Subcutaneous adipose tissue (tissue), 4 donors: Measurements from ENCODE around the gene PLXDC2. TPM values are rescaled to one million over a fixed set of nuclear protein-coding genes. Genes with fewer than 3 reads are reported as not detected.

ENCODE experiments used
- total RNA-seq, 4 donors: library from RNA; depleted of rRNA; stranded (reverse); fragments of >200 nt; gene quantifications; one replicate each; pipeline ENCODE4 v1.1.0, GENCODE V29; 2016
- TF ChIP-seq, protein P1 (sequence below): fragments of 450-650 bp; IDR thresholded peaks from one replicate; pipeline ENCODE4 v1.5.1; 2016; ENCODE audit warnings: low read depth, mild to moderate bottlenecking, control low read depth, antibody characterized with exemption, moderate library complexity

Gene PLXDC2
- total RNA-seq, 4 donors from 2014 or later: 47.7 to 117 (median 84.3) TPM

DNA sequence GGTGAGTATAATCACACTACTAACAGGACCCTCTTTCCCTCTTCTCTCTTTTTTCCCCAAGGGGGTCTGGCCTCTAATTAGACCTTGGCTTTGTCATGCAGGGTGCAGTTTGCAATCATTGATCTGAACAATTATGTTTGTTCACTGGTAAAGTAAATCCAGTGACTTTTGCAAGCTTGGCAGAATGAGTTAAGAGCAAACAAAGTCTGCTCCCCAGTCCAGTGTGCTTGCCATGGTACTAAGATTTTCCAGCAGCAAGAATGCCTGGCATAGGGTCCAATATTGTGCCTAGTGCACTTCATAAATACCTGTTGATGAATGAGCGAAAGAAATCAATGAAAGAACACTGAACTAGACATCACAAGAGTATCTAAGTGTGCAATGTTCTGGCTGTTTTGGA lies 43.9 kb downstream of the PLXDC2 start:
- TF ChIP-seq, protein P1, sequence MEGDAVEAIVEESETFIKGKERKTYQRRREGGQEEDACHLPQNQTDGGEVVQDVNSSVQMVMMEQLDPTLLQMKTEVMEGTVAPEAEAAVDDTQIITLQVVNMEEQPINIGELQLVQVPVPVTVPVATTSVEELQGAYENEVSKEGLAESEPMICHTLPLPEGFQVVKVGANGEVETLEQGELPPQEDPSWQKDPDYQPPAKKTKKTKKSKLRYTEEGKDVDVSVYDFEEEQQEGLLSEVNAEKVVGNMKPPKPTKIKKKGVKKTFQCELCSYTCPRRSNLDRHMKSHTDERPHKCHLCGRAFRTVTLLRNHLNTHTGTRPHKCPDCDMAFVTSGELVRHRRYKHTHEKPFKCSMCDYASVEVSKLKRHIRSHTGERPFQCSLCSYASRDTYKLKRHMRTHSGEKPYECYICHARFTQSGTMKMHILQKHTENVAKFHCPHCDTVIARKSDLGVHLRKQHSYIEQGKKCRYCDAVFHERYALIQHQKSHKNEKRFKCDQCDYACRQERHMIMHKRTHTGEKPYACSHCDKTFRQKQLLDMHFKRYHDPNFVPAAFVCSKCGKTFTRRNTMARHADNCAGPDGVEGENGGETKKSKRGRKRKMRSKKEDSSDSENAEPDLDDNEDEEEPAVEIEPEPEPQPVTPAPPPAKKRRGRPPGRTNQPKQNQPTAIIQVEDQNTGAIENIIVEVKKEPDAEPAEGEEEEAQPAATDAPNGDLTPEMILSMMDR: no peak

DNA sequence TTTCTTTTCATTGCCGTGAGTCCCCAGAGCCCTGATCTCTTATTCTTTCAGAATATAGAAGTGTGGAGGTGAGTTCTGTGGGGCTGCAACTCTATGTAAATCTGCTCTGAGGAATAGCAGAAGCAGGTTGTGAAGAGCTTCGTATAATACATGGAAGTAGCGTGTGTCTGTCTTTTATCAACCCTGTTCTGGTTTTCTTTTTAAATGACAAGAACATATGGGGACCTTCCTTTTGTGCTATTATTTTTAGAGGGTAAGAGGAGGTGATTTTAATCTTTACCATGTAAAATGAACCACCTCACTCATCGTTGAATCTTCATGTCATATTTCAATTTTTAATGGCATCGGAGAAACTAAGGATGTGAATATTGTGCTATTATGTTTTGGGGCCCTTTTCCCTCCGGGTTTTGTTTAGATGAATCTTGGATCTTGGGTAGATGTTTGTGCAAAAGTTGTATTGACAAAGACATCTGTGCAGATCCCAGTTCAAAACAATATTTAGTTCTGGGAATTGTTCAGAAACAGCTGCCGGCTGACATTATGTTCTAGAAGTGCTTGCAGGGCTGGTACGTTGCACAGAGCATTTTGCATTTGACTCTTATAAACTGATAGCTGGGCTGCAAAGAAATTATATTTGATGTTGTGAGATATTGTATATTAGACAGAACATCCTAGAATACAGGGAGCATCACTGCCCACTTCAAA lies 46.7 kb downstream of the PLXDC2 start:
- TF ChIP-seq, protein P1: no peak

GRCh38 chr10:19865676-19866075 lies 49.4 kb downstream of the PLXDC2 start:
- TF ChIP-seq, protein P1: no peak

- TF ChIP-seq, protein P1: no peak
Measured at GRCh38 chr10:19869370-19869769, 53.1 kb downstream of the PLXDC2 start.

DNA sequence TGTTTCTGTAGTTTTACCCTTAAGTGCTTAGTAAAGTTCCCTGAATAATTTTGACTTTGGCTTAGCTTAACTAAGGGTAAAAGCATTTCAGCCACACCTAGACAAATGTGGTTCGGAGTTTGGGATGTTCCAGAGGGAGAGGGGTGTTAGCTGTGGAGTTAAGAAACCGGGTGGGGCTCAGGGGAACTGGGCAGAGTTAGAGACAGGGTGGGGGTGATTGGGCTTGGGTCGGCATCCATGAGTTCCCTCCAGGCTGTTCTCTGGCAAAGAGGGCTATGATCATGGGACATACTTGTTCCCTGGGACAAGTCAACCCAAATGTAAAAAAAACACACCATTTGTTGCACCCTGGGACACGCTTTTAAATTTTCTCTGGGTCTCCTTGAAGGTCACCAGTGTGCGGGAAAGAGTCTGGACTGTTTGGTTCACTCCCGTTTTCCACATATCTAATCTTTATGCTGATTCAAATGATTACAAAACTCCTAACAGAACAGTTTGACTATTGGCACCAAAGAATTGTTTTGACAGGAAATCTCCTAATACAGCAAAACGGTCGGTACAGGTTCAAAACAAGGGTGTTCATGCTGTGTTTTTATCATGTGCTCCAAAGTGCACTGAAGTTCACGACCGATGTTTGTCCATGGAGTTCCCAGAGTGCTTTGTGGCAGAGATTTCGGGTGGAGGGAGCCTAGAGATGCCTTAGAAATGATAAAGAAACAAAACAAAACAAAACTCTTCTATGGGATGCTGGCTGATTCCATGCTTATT lies 56.5 kb downstream of the PLXDC2 start:
- TF ChIP-seq, protein P1: no peak

DNA sequence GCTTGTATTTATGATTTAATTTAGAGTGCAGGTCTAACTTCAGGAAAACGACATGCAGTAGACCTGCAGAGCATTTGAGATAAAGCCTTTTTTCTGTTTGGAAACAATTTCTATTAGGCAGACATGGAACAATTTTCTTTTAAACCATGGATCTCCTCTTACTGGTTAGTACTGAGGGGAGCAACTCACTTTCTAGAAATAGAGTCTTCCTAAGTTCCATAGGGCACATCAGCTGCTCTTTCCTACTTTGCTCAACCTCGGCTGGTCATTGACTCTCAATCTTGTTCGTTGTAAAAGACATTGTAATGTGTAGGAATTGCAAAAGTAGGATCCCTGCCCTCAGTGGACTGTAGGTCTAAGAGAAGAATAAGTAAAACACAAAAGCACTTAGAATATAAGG lies 58.0 kb downstream of the PLXDC2 start:
- TF ChIP-seq, protein P1: no peak

GRCh38 chr10:19874791-19875190 lies 58.6 kb downstream of the PLXDC2 start:
- TF ChIP-seq, protein P1: no peak
